Sigmoid colon (tissue), 7 donors: ENCODE data around the gene SPEF2. TPM values are rescaled to one million over a fixed set of nuclear protein-coding genes. Genes with fewer than 3 reads are reported as not detected.

Experiments
- DNase-seq: peaks from one replicate; pipeline ENCODE4 v3.0.0-alpha.2; 2019
- H3K27ac ChIP-seq, 4 donors: fragments of 200-600 bp; sonication (generic); one replicate each; pipeline ENCODE4 v1.5.1; 2016 to 2019; ENCODE audit warnings: mild to moderate bottlenecking in 1 of 4
- H3K27me3 ChIP-seq, 3 donors: fragments of 200-600 bp; sonication (generic); one replicate each; pipeline ENCODE4 v1.5.1; 2019; ENCODE audit warnings: mild to moderate bottlenecking in 1 of 3
- H3K36me3 ChIP-seq, 4 donors: fragments of 200-600 bp; sonication (generic); one replicate each; pipeline ENCODE4 v1.5.1; 2016 to 2019
- H3K4me1 ChIP-seq, 4 donors: fragments of 200-600 bp; sonication (generic); one replicate each; pipeline ENCODE4 v1.5.1; 2017 to 2019
- H3K4me3 ChIP-seq, 4 donors: fragments of 200-600 bp; sonication (generic); one replicate each; pipeline ENCODE4 v1.5.1; 2017 to 2019; ENCODE audit warnings: mild to moderate bottlenecking in 2 of 4, moderate library complexity in 1 of 4
- H3K9me3 ChIP-seq, 4 donors: fragments of 200-600 bp in 3 of 4; sonication (generic) in 3 of 4; one replicate each; pipeline versions ENCODE4 v1.5.1 to v1.6.1; 2013 to 2019
- CTCF ChIP-seq, 4 experiments: fragments of 450-650 bp in 3 of 4; fragments of 200-600 bp in 1 of 4; IDR thresholded peaks; one replicate each; pipeline ENCODE4 v1.5.1; 2016 to 2019; ENCODE audit warnings: antibody characterized with exemption in 4 of 4, mild to moderate bottlenecking in 3 of 4, moderate library complexity in 2 of 4
- EP300 ChIP-seq, 4 donors: sonication (generic); formaldehyde crosslinking; IDR thresholded peaks; one replicate each; pipeline ENCODE4 v1.6.1; 2017; ENCODE audit warnings: antibody characterized with exemption in 4 of 4
- POLR2A ChIP-seq, 2 donors: fragments of 450-650 bp; IDR thresholded peaks; one replicate each; pipeline ENCODE4 v1.6.1; 2016; ENCODE audit warnings: antibody characterized with exemption in 2 of 2, mild to moderate bottlenecking in 2 of 2, moderate library complexity in 2 of 2
- POLR2AphosphoS5 ChIP-seq, 4 donors: sonication (generic); formaldehyde crosslinking; IDR thresholded peaks; one replicate each; pipeline ENCODE4 v1.6.1; 2017; ENCODE audit warnings: antibody characterized with exemption in 4 of 4
- WGBS, 2 donors: extraction: QIAGEN DNeasy Blood & Tissue Kit; methylation state at CpG; one replicate each; pipeline ENCODE4 v1.1.7; 2013; 5-methylcytosine and 5-hydroxymethylcytosine counted together
- intact Hi-C: fragments of 100-400 bp; cut with DNase I; formaldehyde crosslinking; loops from one replicate; pipeline ENCODE4 v1.15.1; 2023
- polyA plus RNA-seq, 3 donors: library from polyadenylated mRNA; stranded (reverse); fragments of 200-250 nt; gene quantifications; one replicate each; pipeline ENCODE4 v1.2.3, GENCODE V29; 2013
- total RNA-seq, 4 donors: library from RNA; depleted of rRNA; stranded (reverse); fragments of >200 nt; gene quantifications; one replicate each; pipeline ENCODE4 v1.1.0, GENCODE V29; 2016
- donor health status: healthy with polysubstance abuse.
- donor health status: Bipolar disorder and iron deficiency.
- donor health status: healthy.

Gene SPEF2
- total and polyA plus RNA-seq, 7 donors: 0.92 to 5.5 (median 3.6) TPM

GRCh38 chr5:35735718-35736117 lies 118.1 kb downstream of the SPEF2 start:
- Histone ChIP-seq H3K4me1 (no peaks in the 10 kb centered on the region), H3K4me3 (no peak overlapping the region), H3K9me3 (no peaks in the 10 kb centered on the region), H3K27ac (no peak overlapping the region), H3K27me3 (no peaks in the 10 kb centered on the region), H3K36me3 (no peaks in the 10 kb centered on the region)
- no peak for DNase-seq
- intact Hi-C loops: no loop called here
- TF ChIP-seq CTCF (IDR thresholded peaks at IDR 0.05) (no peak), POLR2AphosphoS5 (IDR thresholded peaks at IDR 0.05) (no peak), EP300 (IDR thresholded peaks at IDR 0.05) (no peak), POLR2A (IDR thresholded peaks at IDR 0.05) (no peak)
- WGBS, 2 donors: 91 to 95% methylated on average over 3 of the region's 3 CpGs

GRCh38 chr5:35736280-35736679 lies 118.6 kb downstream of the SPEF2 start:
- Histone ChIP-seq H3K27ac (no peak overlapping the region), H3K9me3 (no peaks in the 10 kb centered on the region), H3K27me3 (no peaks in the 10 kb centered on the region), H3K4me1 (no peaks in the 10 kb centered on the region), H3K4me3 (no peak overlapping the region), H3K36me3 (no peaks in the 10 kb centered on the region)
- TF ChIP-seq POLR2A (IDR thresholded peaks at IDR 0.05): no peak
- TF ChIP-seq CTCF (IDR thresholded peaks at IDR 0.05): no peak
- TF ChIP-seq EP300 (IDR thresholded peaks at IDR 0.05): no peak
- no peak for DNase-seq
- intact Hi-C loops: no loop called here

- 40 to 70% methylated on average over 5 of the region's 5 CpGs for WGBS, 2 donors
- H3K4me1 ChIP-seq: no peaks in the 10 kb centered on the region
- no peaks in the 10 kb centered on the region for H3K36me3 ChIP-seq
- TF ChIP-seq POLR2A (IDR thresholded peaks at IDR 0.05) (no peak), POLR2AphosphoS5 (IDR thresholded peaks at IDR 0.05) (no peak), CTCF (IDR thresholded peaks at IDR 0.05) (no peak), EP300 (IDR thresholded peaks at IDR 0.05) (no peak)
- H3K27me3 ChIP-seq: no peaks in the 10 kb centered on the region
- no peaks in the 10 kb centered on the region for H3K9me3 ChIP-seq
- H3K4me3 ChIP-seq: no peak overlapping the region
- DNase-seq: no peak
- intact Hi-C loops: no loop called here
- no peak overlapping the region for H3K27ac ChIP-seq
Measured at GRCh38 chr5:35741126-35741716, 123.6 kb downstream of the SPEF2 start.

GRCh38 chr5:35741971-35742370 lies 124.3 kb downstream of the SPEF2 start:
- no peaks in the 10 kb centered on the region for H3K36me3 ChIP-seq
- no peaks in the 10 kb centered on the region for H3K27me3 ChIP-seq
- no peak overlapping the region for H3K4me3 ChIP-seq
- intact Hi-C loops: no loop called here
- no peaks in the 10 kb centered on the region for H3K4me1 ChIP-seq
- 92 to 93% methylated on average over 1 of the region's 1 CpG for WGBS, 2 donors
- TF ChIP-seq POLR2AphosphoS5 (IDR thresholded peaks at IDR 0.05) (no peak), EP300 (IDR thresholded peaks at IDR 0.05) (no peak)
- DNase-seq: no peak
- no peaks in the 10 kb centered on the region for H3K9me3 ChIP-seq
- H3K27ac ChIP-seq: no peak overlapping the region

GRCh38 chr5:35743644-35744043 lies 126.0 kb downstream of the SPEF2 start:
- Histone ChIP-seq H3K27me3 (no peaks in the 10 kb centered on the region), H3K9me3 (no peaks in the 10 kb centered on the region), H3K4me3 (no peak overlapping the region), H3K36me3 (no peaks in the 10 kb centered on the region), H3K4me1 (no peaks in the 10 kb centered on the region), H3K27ac (no peak overlapping the region)
- no peak for TF ChIP-seq POLR2AphosphoS5 (IDR thresholded peaks at IDR 0.05)
- no peak for TF ChIP-seq CTCF (IDR thresholded peaks at IDR 0.05)
- TF ChIP-seq EP300 (IDR thresholded peaks at IDR 0.05): no peak
- no peak for TF ChIP-seq POLR2A (IDR thresholded peaks at IDR 0.05)
- DNase-seq: no peak
- intact Hi-C loops: no loop called here
